Suppressor macrophage (primary cell): Measurements from ENCODE around the gene MRPL58.
"Not testable (repeated sequence)": the region's sequence is repeated elsewhere in the genome, so short reads cannot be mapped to it uniquely, and the experiment has no call there.

ENCODE experiments used
- DNase-seq, 4 experiments: peaks; one replicate each; pipeline ENCODE4 v3.0.0-alpha.2; 2020 to 2022

Gene MRPL58

GRCh38 chr17:75019710-75020109 lies 7.2 kb downstream of the MRPL58 start:
- no peak for DNase-seq

- no peak for DNase-seq
Measured at GRCh38 chr17:75020331-75021110, 8.1 kb downstream of the MRPL58 start.

DNA sequence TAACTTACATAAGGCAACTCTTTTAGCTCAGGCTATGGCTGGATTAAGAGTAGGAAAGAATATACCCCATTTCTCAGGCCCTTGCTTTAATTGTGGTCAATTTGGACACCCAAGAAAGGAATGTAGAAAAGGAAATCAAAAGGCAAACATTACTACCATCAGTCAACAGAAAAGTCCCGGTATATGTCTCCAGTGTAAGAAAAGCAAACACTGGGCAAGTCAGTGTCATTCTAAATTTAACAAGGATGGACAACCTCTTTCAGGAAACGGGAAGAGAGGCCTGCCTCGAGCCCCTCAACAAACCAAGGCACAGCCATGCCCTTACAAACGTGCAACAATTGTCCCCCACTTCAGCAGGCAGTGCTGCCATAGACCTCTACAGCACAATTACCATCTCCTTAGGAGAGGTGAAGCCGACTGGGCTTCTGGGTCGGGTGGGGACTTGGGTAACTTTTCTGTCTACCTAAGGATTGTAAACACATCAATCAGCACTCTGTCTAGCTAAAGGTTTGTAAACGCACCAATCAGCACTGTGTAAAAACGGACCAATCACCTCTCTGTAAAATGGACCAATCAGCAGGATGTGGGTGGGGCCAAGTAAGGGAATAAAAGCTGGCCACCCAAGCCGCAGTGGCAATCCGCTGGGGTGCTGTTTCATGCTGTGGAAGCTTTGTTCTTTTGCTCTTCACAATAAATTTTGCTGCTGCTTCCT lies 12.4 kb downstream of the MRPL58 start:
- no peak for DNase-seq

GRCh38 chr17:75025398-75025734 lies 12.9 kb downstream of the MRPL58 start:
- not testable (repeated sequence) for DNase-seq

- peak; percentile 52 to 72 (median 62) for DNase-seq
Measured at GRCh38 chr17:75026650-75027049, 14.2 kb downstream of the MRPL58 start.

GRCh38 chr17:75030161-75030560 lies 17.7 kb downstream of the MRPL58 start:
- no peak for DNase-seq

GRCh38 chr17:75031972-75032719 lies 19.7 kb downstream of the MRPL58 start:
- peak; percentile 80 to 89 (median 86) for DNase-seq

DNA sequence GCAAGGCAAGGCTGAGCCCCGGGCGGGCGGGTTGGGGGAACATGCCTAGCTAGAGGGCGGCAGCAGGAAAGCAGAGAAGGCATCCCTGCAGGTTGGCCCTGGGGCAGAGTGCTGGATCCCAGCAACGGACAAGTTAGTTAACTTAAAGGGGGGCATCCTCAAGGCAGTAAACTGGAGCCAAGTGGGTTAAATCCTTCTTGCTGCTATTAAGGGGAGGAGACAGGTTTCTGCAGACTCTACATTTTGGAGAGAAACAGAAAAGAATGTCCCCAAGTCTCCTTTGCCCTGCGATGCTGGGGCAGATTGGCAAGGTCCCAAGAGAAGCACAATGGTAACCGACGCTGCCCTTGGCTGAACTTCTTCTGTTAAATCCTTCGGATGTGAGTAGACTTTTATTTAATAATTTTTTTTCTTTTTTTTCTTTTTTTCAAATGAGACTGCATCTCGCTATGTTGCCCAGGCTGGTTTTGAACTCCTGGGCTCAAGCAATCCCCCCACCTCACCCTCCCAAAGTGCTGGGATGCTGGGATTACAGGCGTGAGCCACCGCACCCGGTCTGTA lies 20.3 kb downstream of the MRPL58 start:
- peak in 1 of 4 experiments; percentile 13 for DNase-seq

GRCh38 chr17:75033346-75034235 lies 21.1 kb downstream of the MRPL58 start:
- DNase-seq, result peak; percentile 92 to 98 (median 92)

DNA sequence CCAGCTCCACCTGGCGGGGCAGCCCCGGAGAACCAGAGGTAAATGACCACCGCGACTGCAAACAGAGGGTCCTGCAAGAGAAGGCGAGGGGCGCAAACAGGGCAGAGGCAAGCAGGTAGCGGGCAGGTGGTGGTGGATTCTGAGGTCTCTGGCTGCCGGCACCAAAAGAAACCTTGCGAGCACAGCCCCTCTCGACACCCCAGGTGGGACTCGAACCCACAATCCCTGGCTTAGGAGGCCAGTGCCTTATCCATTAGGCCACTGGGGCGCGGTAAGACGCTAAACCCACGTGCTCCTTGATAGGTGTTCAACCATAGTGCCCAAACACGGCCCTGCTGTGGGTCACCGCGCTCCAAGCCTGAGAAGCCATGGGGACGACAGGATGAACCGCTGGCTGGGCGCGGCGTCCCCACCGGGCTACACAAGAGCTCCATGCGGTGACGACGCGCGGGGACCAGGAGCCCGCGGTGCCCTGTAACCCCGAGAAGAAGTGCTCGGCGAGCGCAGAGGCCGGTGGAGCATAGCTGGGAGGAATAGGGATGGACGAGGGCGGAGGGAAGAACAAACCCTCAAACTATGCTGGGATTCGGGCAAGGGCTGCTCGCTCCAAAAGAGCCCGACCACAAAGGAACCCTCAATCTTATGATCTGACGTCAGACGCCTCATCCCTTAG lies 21.9 kb downstream of the MRPL58 start:
- DNase-seq, result peak; percentile 90 to 91 (median 90)

DNA sequence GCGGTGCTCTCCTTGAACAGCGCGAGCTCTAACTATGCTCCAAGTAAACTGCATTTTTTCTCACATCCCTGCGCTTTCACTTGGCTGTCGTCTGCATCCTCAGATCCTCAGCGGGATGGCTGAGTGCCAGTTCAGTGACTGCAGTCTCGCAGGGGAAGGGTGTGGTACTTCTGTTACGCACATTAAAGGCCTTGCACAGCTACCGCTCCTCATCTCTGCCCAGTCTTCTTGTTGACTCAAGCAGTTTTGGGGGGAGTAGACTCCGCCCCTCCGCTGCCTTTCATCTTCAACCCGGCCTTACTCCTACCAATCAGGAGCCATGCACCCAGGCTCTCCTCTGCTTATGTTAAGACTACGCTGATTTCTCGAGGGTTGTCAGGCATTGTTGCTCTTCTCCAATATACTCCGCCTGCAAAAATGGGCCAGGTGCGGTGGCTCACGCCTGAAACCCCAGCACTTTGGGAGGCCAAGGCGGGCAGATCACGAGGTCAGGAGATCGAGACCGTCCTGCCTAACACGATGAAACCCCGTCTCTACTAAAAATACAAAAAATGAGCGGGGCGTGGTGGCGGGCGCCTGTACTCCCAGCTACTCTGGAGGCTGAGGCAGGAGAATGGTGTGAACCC lies 24.3 kb downstream of the MRPL58 start:
- peak; percentile 82 to 91 (median 85) for DNase-seq

GRCh38 chr17:75039238-75039637 lies 26.8 kb downstream of the MRPL58 start:
- DNase-seq, result peak in 3 of 4 experiments; percentile 12 to 43 (median 20)

- DNase-seq, result no peak
Measured at GRCh38 chr17:75041656-75042280, 29.3 kb downstream of the MRPL58 start.

DNA sequence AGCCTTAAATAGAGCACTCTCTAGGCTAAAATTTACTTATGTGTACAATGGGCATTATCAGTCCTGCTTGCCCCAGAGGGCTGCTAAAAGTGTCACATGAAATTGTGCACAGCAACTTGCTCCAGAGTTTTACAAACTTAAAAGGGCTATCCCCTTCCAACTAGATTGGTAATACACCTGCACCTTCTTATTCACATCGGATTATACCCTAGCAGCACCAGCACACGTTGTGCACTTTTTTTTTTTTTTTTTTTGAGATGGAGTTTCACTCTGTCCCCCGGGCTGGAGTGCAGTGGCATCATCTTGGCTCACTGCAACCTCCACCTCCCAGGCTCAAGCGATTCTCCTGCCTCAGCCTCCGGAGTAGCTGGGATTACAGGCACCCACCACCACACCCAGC lies 31.3 kb downstream of the MRPL58 start:
- not testable (repeated sequence) for DNase-seq

- DNase-seq, result no peak
Measured at GRCh38 chr17:75044716-75045115, 32.2 kb downstream of the MRPL58 start.

- DNase-seq, result not testable (repeated sequence)
Measured at GRCh38 chr17:75045946-75046406, 33.5 kb downstream of the MRPL58 start.

GRCh38 chr17:75046407-75047289 lies 34.2 kb downstream of the MRPL58 start, which contains the start of the genes ATP5PD and KCTD2:
Gene ATP5PD (minus strand): TSS chr17:75046969. CDS start chr17:75042650, 4,319 bp downstream.
Gene KCTD2 (plus strand): TSS chr17:75047225. CDS start chr17:75047251, 26 bp downstream.
- DNase-seq, result peak; percentile 97 to 99 (median 98)

DNA sequence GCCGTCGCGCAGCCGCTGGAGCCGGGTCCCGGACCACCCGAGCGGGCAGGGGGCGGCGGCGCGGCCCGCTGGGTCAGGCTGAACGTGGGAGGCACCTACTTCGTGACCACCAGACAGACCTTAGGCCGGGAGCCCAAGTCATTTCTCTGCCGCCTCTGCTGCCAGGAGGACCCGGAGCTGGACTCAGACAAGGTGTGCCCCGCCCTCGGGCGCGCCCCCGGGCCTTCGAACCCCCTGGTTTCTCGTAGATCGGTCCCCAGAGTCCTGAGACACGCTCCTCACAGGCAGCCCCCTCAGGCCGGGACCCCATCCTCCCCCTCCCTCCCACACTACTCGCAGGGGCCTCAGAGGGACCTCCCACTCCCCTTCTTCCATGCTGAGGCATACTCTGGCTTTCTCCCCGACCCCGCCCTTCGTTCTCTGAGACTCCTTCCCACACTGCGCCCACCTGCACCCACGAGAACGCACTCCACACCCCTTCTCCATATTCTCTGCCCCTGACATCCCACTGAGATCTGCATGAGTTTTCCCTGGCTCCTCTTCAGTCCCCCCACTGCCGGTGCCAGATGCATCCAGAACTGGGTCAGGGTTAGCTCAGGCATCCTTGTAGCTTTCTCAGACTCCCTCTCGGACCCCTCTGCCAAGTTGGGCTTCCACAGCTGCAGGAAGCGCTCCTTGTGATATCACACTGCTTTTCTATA lies 35.1 kb downstream of the MRPL58 start:
- peak in 2 of 4 experiments; percentile 27 to 35 for DNase-seq
